Epidermal melanocyte (primary cell): Measurements from ENCODE around the gene TGFBR3.
"Not testable (repeated sequence)": the region's sequence is repeated elsewhere in the genome, so short reads cannot be mapped to it uniquely, and the experiment has no call there.

Experiments
- DNase-seq: peaks from one replicate; pipeline ENCODE4 v3.0.0; 2011; ENCODE audit warnings: low spot score; ENCODE audit not compliant: insufficient read length

The TGFBR3 gene

GRCh38 chr1:91884459-91885212 lies 1.3 kb downstream of the TGFBR3 start:
- DNase-seq, result no peak

GRCh38 chr1:91883470-91883869 lies 2.5 kb downstream of the TGFBR3 start:
- peak; percentile 39 for DNase-seq

- DNase-seq, result no peak
Observed at GRCh38 chr1:91881280-91881679, 4.7 kb downstream of the TGFBR3 start.

- no peak for DNase-seq
Observed at GRCh38 chr1:91879733-91880132, 6.2 kb downstream of the TGFBR3 start.

DNA sequence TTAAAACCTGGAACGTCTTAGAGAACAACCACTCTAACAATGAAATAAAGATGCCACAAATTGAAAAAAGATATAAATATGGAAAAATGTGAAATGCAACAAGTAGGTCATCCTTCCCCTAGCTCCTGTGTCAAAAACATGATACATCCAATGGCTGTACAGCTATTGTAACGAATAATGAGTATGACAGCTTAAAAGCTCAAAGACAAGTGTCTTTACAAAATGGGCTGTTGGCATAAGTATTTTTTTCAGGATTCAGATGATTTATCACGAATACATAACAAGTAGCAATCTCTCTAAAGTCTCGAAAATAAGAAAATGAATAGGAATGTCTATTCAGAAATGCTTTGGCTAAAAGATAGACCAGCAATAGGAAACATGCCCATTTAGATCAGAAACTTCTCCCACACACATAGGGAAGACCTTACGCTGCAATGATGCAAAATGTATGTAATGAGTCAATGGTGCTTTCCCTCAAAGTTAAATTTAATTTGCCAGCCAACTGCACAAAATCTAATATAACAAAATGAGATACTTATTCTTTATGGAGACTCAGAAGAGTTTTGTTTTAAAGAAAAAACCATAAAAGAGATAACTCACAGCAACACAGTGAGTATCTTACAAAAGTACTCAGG lies 8.3 kb downstream of the TGFBR3 start:
- no peak for DNase-seq

GRCh38 chr1:91876781-91877573 lies 9.0 kb downstream of the TGFBR3 start:
- no peak for DNase-seq

- no peak for DNase-seq
Observed at GRCh38 chr1:91876040-91876470, 9.9 kb downstream of the TGFBR3 start.

GRCh38 chr1:91874167-91874566 lies 11.8 kb downstream of the TGFBR3 start:
- no peak for DNase-seq

DNA sequence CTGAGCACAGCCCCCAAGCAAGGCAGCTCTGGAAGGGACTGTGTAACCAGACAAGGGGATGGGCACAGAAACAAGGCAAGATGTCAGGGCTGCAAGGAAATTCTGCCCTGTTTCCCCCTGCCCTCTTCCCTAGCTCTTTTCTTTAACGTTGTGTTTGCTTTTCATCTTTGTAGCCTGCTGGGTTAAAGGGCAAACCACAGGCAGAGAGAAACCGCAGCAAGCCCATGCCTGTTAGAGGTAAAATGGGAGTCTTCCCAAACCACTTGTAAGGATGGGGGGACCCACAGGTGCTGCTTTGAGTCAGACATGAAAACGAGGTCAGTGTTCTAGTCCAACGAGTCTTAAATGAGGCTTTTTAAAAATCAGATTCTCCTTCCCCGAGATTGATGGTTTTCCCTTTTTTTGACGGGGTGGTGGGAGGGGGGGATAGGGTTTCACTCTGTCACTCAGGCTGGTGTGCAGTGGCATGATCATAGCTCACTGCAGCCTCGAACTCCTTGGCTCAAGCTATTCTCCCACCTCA lies 13.3 kb downstream of the TGFBR3 start:
- no peak for DNase-seq

DNA sequence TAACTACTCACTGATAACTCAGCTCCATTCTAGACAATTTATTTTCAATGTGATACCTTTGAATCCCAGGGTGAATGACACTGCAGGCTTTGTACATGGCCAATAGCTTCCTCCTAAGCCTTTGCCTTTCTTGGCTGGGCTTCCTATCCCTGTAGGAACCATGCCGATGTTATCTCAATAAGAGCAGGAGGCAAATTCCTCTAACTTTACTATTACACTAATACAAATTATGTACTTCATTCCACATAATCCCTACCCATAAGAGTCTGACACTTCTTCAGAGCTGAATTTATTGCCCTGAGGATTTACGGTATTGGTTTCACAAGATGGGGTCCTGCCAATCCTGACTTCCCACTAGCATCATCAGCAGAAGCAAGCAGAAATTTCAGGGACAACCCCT lies 14.0 kb downstream of the TGFBR3 start:
- no peak for DNase-seq

DNA sequence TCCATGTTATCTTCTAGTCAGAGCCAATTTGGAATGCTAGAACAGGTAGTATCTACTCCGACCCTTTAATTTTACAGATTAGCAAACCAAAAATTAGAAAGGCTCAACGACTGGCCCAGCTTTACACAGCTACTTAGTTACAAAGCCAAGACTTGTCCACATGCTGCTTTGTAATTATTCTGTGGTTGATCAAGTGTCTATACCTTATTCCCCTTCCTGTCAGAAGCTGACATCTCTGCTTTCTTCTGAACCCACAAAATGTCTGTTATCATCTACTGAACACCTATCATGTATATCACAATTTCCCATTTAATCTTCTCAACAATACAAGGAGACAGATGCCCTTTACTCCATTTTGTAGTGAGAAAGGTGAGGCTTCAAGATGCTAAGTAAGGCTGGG lies 15.6 kb downstream of the TGFBR3 start:
- no peak for DNase-seq

DNA sequence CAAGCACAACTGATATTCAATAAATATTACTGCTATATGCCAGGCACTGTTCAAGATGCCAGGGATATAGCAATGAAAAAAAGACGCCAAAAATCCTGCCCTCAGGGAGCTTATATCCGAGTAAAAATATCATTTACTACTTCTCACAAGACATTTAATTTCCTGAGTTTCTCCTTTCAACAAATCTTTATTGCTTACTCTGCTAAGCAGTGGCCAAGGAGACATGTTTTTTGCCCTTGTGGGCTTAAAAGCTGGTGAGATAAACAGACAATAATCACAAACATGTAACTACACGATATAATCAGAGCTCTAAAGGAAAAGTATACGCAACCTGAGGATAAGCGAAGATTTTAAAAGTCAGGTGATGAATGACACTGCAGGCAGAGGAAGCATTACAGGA lies 19.5 kb downstream of the TGFBR3 start:
- DNase-seq, result no peak

DNA sequence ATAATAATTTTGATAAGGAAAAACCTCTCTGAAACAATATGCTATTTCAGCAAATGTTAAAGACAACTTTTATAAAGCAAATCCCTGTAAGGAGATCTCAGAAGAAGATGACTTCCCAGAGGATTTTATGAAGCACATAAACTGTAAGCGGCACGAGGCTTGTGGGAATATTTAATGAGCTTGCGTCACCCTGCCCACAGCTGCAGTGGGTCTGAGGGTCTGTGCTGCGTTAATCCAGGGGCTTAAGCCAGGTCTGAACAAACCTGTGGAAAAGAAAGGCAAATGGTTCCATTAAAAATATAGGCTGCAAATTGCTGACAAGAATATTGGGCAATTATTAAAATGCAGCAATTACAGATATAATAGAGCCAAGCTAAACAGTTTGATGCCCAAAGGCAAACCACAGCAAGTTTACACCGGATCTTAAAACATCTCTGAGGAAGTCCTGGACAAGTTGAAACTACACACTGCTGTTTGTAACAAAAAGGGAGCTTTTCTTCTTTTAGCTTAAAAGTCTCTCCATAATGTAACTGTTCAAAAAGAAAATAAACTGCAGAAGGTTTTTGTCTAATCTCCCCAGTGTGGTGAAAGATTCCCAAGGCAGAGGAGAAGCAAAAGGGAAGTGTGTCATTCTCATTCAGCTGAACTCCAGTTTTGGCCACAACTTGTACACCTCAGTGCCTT lies 21.8 kb downstream of the TGFBR3 start:
- DNase-seq, result no peak

DNA sequence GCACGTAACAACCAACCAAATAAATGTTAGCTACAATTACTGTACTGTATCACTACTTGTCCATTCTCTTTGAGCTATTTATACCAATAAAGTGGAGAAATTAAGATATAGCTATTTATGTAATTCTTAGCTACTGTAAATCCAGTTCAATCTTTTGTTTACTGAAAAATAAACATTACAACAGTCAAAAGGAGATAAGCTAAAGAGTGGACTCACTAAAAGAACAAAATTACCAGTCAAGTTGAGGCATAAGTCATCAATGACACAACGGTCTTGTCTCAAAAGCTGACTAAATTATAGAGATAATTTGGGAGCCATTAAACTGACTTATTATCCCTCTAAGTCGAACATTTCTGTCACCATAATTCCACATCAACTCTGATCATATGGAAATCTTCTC lies 22.5 kb downstream of the TGFBR3 start:
- no peak for DNase-seq

DNA sequence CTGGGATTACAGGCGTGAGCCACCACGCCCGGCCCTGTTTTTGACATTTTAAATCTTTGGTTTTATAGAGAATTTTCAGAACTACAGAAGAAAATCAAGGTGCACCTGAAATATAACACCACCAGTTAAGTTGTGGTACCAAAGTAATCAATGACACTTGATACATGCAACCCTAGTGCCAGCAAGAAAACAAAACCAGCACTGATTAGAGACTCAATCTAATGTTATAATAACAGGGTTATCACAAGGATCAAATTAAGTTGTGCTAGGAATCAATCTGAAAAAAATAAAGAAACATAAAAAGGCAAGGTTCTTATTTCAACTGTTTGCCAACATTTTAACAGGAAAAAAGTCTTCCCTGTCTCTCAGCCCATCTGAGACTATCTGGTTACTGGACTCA lies 23.8 kb downstream of the TGFBR3 start:
- DNase-seq, result no peak

GRCh38 chr1:91857557-91858239 lies 28.3 kb downstream of the TGFBR3 start:
- no peak for DNase-seq

- DNase-seq, result no peak
Observed at GRCh38 chr1:91856996-91857395, 29.0 kb downstream of the TGFBR3 start.

- no peak for DNase-seq
Observed at GRCh38 chr1:91854852-91855534, 31.0 kb downstream of the TGFBR3 start.

DNA sequence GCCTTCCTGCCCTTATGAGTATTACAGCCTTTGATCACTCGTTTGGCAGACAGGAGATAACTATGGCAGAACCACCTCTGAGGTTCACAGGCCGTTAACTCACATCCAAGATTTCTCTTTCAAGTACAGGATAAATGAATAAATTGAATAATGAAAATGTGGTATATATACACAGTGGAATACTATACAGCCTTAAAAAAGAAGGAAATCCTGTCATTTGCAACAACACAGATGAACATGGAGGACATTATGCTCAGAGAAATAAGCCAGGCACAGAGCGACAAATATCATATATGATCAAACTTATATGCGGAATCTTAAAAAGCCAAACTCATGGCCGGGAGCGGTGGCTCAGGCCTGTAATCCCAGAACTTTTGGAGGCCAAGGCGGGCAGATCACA lies 32.6 kb downstream of the TGFBR3 start:
- DNase-seq, result no peak

- not testable (repeated sequence) for DNase-seq
Observed at GRCh38 chr1:91852011-91852410, 33.9 kb downstream of the TGFBR3 start.
